ENCODE results near the gene KRTAP19-5. TPM values are rescaled to one million over a fixed set of nuclear protein-coding genes. Genes with fewer than 3 reads are reported as not detected.

Gene KRTAP19-5
- total and polyA plus RNA-seq, 12 donors: not detected

DNA sequence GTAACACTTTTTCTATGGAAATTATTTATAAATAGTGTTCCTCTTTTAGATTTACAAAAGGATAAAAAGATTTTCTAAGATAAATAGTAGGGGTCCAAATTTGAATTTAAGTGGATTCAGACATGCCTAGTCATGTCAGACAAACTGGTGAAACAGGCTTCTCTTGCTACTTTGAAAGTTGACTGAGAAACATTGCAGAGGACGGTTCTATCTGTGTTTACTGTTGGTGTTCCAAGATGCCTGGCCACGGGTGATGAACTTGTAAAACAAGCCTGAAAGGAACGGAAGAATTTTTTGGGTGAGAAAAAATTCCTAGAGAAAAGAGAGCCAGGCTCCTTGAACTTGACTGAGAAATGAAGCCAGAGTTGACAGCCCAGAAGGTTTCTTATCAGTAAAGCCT is 23.9 kb downstream of the KRTAP19-5 start:
- Histone ChIP-seq H3K9me3 (no peaks in the 10 kb centered on the region), H3K27me3 (no peaks in the 10 kb centered on the region), H3K36me3 (no peaks in the 10 kb centered on the region), H3K27ac (peak overlapping the region in 4 of 10 donors; percentile 13 to 66 (median 54)), H3K4me3 (no peak overlapping the region), H3K4me1 (peaks cover 0 to 19% (median 0%) of the 10 kb centered on the region in 9 donors)
- whole genome bisulfite sequencing, 2 donors: 19 to 20% methylated on average over 3 of the region's 3 CpGs
- DNase-seq: no peak
- intact Hi-C loops (cut with DNase I): no loop called here
- TF ChIP-seq CTCF (IDR thresholded peaks at IDR 0.05): no peak
- ATAC-seq: no peak

GRCh38 chr21:30468900-30469714 is 32.8 kb downstream of the KRTAP19-5 start:
- H3K4me1 ChIP-seq: no peaks in the 10 kb centered on the region
- no peak overlapping the region for H3K4me3 ChIP-seq
- no peaks in the 10 kb centered on the region for H3K27me3 ChIP-seq
- H3K9me3 ChIP-seq: no peaks in the 10 kb centered on the region
- WGBS, 2 donors: 77 to 81% methylated on average over 6 of the region's 6 CpGs
- intact Hi-C loops (cut with DNase I): no loop called here
- ATAC-seq (no peak), DNase-seq (no peak)
- TF ChIP-seq CTCF (IDR thresholded peaks at IDR 0.05): no peak
- no peak overlapping the region for H3K27ac ChIP-seq
- H3K36me3 ChIP-seq: no peaks in the 10 kb centered on the region

DNA sequence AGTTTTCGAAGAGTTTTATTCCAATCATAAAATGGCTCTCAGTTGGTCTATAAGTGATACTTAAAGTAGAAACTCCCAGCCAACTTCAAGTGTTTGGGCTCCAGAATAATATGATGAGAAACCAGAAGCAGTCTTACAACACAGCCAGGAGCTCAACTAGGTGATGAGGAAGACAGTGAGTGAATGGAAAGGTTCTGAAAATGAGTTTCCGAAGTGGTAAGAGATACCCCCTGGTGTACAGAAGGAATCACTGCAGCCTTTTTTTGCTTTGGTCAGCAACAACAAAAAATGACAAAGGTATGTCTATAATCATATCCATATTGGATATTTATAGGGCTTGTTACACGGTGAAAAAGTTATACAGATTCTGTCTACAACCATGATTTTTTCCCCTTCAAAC is 38.2 kb downstream of the KRTAP19-5 start:
- DNase-seq (no peak), ATAC-seq (no peak)
- H3K27me3 ChIP-seq: no peaks in the 10 kb centered on the region
- intact Hi-C loops (cut with DNase I): no loop called here
- H3K4me1 ChIP-seq: no peaks in the 10 kb centered on the region
- peak in 5 of 9 donors; percentile 15 to 52 (median 34) for TF ChIP-seq CTCF (IDR thresholded peaks at IDR 0.05)
- no peak overlapping the region for H3K27ac ChIP-seq
- 48 to 55% methylated on average over 3 of the region's 3 CpGs for WGBS, 2 donors
- no peak overlapping the region for H3K4me3 ChIP-seq
- H3K9me3 ChIP-seq: no peaks in the 10 kb centered on the region
- no peaks in the 10 kb centered on the region for H3K36me3 ChIP-seq

Other genes with a start within 250 kb of the KRTAP19-5 start
- not detected for gene KRTAP24-1, start 219.2 kb downstream of the KRTAP19-5 start, total RNA-seq
- gene KRTAP24-1, start 219.2 kb downstream of the KRTAP19-5 start, polyA plus RNA-seq: not detected
- gene KRTAP25-1, start 212.6 kb downstream of the KRTAP19-5 start, total RNA-seq: not detected
- not detected for gene KRTAP25-1, start 212.6 kb downstream of the KRTAP19-5 start, polyA plus RNA-seq
- gene KRTAP26-1, start 181.8 kb downstream of the KRTAP19-5 start, total RNA-seq: not detected
- not detected for gene KRTAP26-1, start 181.8 kb downstream of the KRTAP19-5 start, polyA plus RNA-seq
- not detected for gene KRTAP27-1, start 164.4 kb downstream of the KRTAP19-5 start, total RNA-seq
- gene KRTAP27-1, start 164.4 kb downstream of the KRTAP19-5 start, polyA plus RNA-seq: not detected
- not detected for gene KRTAP23-1, start 153.5 kb downstream of the KRTAP19-5 start, total RNA-seq
- gene KRTAP23-1, start 153.5 kb downstream of the KRTAP19-5 start, polyA plus RNA-seq: not detected
- gene KRTAP13-2, start 129.9 kb downstream of the KRTAP19-5 start, total RNA-seq: not detected
- gene KRTAP13-2, start 129.9 kb downstream of the KRTAP19-5 start, polyA plus RNA-seq: not detected
- gene KRTAP13-1, start 106.1 kb downstream of the KRTAP19-5 start, total RNA-seq: not detected
- not detected for gene KRTAP13-1, start 106.1 kb downstream of the KRTAP19-5 start, polyA plus RNA-seq
- gene KRTAP13-3, start 76.2 kb downstream of the KRTAP19-5 start, total RNA-seq: not detected
- gene KRTAP13-3, start 76.2 kb downstream of the KRTAP19-5 start, polyA plus RNA-seq: not detected
- gene KRTAP13-4, start 71.9 kb downstream of the KRTAP19-5 start, total RNA-seq: not detected
- gene KRTAP13-4, start 71.9 kb downstream of the KRTAP19-5 start, polyA plus RNA-seq: not detected
- not detected for gene KRTAP15-1, start 61.9 kb downstream of the KRTAP19-5 start, total RNA-seq
- gene KRTAP15-1, start 61.9 kb downstream of the KRTAP19-5 start, polyA plus RNA-seq: not detected
- not detected for gene KRTAP19-1, start 21.8 kb downstream of the KRTAP19-5 start, total RNA-seq
- not detected for gene KRTAP19-1, start 21.8 kb downstream of the KRTAP19-5 start, polyA plus RNA-seq
- not detected for gene KRTAP19-2, start 14.7 kb downstream of the KRTAP19-5 start, total RNA-seq
- gene KRTAP19-2, start 14.7 kb downstream of the KRTAP19-5 start, polyA plus RNA-seq: not detected
- not detected for gene KRTAP19-3, start 10.1 kb downstream of the KRTAP19-5 start, total RNA-seq
- not detected for gene KRTAP19-3, start 10.1 kb downstream of the KRTAP19-5 start, polyA plus RNA-seq
- gene KRTAP19-4, start 5.0 kb downstream of the KRTAP19-5 start, total RNA-seq: not detected
- gene KRTAP19-4, start 5.0 kb downstream of the KRTAP19-5 start, polyA plus RNA-seq: not detected
- not detected for gene KRTAP19-6, start 39.7 kb upstream of the KRTAP19-5 start, total RNA-seq
- not detected for gene KRTAP19-6, start 39.7 kb upstream of the KRTAP19-5 start, polyA plus RNA-seq
- not detected for gene KRTAP19-7, start 59.2 kb upstream of the KRTAP19-5 start, total RNA-seq
- not detected for gene KRTAP19-7, start 59.2 kb upstream of the KRTAP19-5 start, polyA plus RNA-seq
- gene KRTAP22-2, start 88.3 kb upstream of the KRTAP19-5 start, total RNA-seq: not detected
- gene KRTAP22-2, start 88.3 kb upstream of the KRTAP19-5 start, polyA plus RNA-seq: not detected
- not detected for gene KRTAP6-3, start 90.3 kb upstream of the KRTAP19-5 start, total RNA-seq
- gene KRTAP6-3, start 90.3 kb upstream of the KRTAP19-5 start, polyA plus RNA-seq: not detected
- gene KRTAP6-2, start 96.8 kb upstream of the KRTAP19-5 start, total RNA-seq: not detected
- not detected for gene KRTAP6-2, start 96.8 kb upstream of the KRTAP19-5 start, polyA plus RNA-seq
- not detected for gene KRTAP22-1, start 98.9 kb upstream of the KRTAP19-5 start, total RNA-seq
- gene KRTAP22-1, start 98.9 kb upstream of the KRTAP19-5 start, polyA plus RNA-seq: not detected
- not detected for gene KRTAP6-1, start 111.8 kb upstream of the KRTAP19-5 start, total RNA-seq
- not detected for gene KRTAP6-1, start 111.8 kb upstream of the KRTAP19-5 start, polyA plus RNA-seq
- not detected for gene KRTAP20-1, start 114.3 kb upstream of the KRTAP19-5 start, total RNA-seq
- not detected for gene KRTAP20-1, start 114.3 kb upstream of the KRTAP19-5 start, polyA plus RNA-seq
- not detected for gene KRTAP20-4, start 118.5 kb upstream of the KRTAP19-5 start, total RNA-seq
- gene KRTAP20-4, start 118.5 kb upstream of the KRTAP19-5 start, polyA plus RNA-seq: not detected
- not detected for gene KRTAP20-2, start 133.1 kb upstream of the KRTAP19-5 start, total RNA-seq
- not detected for gene KRTAP20-2, start 133.1 kb upstream of the KRTAP19-5 start, polyA plus RNA-seq
- not detected for gene KRTAP20-3, start 140.7 kb upstream of the KRTAP19-5 start, total RNA-seq
- not detected for gene KRTAP20-3, start 140.7 kb upstream of the KRTAP19-5 start, polyA plus RNA-seq
- gene KRTAP21-3, start 216.6 kb upstream of the KRTAP19-5 start, total RNA-seq: not detected
- gene KRTAP21-3, start 216.6 kb upstream of the KRTAP19-5 start, polyA plus RNA-seq: not detected
- not detected for gene KRTAP21-2, start 245.1 kb upstream of the KRTAP19-5 start, total RNA-seq
- not detected for gene KRTAP21-2, start 245.1 kb upstream of the KRTAP19-5 start, polyA plus RNA-seq

Data from heart right ventricle (tissue), 16 donors.